Sigmoid colon (tissue), 4 donors: Measurements from ENCODE around the gene CCDC172.

Experiments used
- POLR2A ChIP-seq, 2 donors: fragments of 450-650 bp; IDR thresholded peaks; one replicate each; pipeline ENCODE4 v1.6.1; 2016; ENCODE audit warnings: antibody characterized with exemption in 2 of 2, mild to moderate bottlenecking in 2 of 2, moderate library complexity in 2 of 2
- POLR2AphosphoS5 ChIP-seq, 4 donors: sonication (generic); formaldehyde crosslinking; IDR thresholded peaks; one replicate each; pipeline ENCODE4 v1.6.1; 2017; ENCODE audit warnings: antibody characterized with exemption in 4 of 4
- TF ChIP-seq, protein P1 (sequence below), 4 experiments: fragments of 450-650 bp in 3 of 4; fragments of 200-600 bp in 1 of 4; IDR thresholded peaks; one replicate each; pipeline ENCODE4 v1.5.1; 2016 to 2019; ENCODE audit warnings: antibody characterized with exemption in 4 of 4, mild to moderate bottlenecking in 3 of 4, moderate library complexity in 2 of 4

DNA sequence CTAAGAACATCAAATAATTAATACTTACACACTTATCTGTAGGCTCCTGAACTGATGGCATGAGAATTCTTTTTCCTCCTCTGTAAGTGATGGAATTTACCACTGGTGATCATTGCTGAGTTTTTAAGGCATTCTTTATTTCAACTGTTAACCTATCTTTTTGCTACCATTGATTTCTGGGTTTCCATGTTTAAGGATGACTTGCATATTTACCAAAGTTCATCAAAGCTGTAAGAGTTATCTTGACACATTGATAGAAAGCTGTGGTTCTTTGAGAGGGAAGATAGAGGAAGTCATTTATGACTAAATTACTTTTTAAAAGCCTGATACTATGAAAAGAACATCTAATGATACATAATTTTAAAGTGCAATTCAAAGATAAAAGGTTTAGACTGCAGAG lies 31.8 kb upstream of the CCDC172 start:
- TF ChIP-seq, protein P1, sequence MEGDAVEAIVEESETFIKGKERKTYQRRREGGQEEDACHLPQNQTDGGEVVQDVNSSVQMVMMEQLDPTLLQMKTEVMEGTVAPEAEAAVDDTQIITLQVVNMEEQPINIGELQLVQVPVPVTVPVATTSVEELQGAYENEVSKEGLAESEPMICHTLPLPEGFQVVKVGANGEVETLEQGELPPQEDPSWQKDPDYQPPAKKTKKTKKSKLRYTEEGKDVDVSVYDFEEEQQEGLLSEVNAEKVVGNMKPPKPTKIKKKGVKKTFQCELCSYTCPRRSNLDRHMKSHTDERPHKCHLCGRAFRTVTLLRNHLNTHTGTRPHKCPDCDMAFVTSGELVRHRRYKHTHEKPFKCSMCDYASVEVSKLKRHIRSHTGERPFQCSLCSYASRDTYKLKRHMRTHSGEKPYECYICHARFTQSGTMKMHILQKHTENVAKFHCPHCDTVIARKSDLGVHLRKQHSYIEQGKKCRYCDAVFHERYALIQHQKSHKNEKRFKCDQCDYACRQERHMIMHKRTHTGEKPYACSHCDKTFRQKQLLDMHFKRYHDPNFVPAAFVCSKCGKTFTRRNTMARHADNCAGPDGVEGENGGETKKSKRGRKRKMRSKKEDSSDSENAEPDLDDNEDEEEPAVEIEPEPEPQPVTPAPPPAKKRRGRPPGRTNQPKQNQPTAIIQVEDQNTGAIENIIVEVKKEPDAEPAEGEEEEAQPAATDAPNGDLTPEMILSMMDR (IDR thresholded peaks at IDR 0.05): no peak
- TF ChIP-seq POLR2AphosphoS5 (IDR thresholded peaks at IDR 0.05) (no peak), POLR2A (IDR thresholded peaks at IDR 0.05) (no peak)
